Measurements from ENCODE around the gene MMEL1. TPM values are rescaled to one million over a fixed set of nuclear protein-coding genes. Genes with fewer than 3 reads are reported as not detected.
A peak's percentile ranks its signal among the peaks of the same experiment; 100 is the strongest.

Gene MMEL1
- total RNA-seq, 2 donors from 2014 or later, result 0.57 to 1.8 TPM

DNA sequence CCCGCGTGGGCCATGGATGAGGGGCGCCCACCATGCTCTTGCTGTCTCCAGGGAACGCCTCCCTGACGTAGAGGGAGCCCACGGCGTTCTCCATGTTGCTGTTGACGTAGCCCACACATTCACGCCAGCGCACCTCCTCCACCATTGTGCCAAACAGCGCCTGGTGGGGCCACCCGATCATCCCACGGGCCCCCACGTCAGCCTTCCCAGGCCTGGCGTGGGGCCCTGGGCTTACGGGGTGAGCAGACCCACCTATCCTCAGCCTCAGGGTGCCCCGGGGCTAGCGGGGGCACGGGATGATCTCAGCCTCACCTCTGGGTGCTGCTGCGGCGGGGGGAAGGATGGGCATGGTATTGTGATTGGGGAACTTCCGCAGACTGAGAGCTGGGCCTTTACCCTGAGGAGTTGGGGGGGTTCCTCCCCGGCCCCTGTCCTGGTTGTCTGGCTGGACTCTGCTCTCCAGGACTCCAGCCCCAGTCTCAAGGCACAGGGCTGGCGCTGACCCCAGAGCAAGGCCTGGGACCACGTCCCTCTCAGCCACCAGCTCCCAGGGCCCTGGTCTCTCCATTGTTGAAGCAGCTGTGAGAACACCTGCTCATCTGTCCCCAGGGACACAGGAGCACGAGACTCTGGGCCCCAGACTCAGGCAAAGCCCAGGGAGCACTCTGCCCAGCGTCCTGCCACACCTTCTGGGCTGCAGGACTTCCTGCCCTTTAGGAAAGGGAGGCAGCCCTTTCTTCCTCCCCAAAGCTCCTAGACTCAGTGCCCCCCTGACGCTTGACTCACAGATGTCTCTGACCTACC, 36.1 kb downstream of the MMEL1 start:
- intact Hi-C loops (cut with DNase I), result no loop called here
- DNase-seq (ENCODE audit: low spot score), result peak; percentile 66

DNA sequence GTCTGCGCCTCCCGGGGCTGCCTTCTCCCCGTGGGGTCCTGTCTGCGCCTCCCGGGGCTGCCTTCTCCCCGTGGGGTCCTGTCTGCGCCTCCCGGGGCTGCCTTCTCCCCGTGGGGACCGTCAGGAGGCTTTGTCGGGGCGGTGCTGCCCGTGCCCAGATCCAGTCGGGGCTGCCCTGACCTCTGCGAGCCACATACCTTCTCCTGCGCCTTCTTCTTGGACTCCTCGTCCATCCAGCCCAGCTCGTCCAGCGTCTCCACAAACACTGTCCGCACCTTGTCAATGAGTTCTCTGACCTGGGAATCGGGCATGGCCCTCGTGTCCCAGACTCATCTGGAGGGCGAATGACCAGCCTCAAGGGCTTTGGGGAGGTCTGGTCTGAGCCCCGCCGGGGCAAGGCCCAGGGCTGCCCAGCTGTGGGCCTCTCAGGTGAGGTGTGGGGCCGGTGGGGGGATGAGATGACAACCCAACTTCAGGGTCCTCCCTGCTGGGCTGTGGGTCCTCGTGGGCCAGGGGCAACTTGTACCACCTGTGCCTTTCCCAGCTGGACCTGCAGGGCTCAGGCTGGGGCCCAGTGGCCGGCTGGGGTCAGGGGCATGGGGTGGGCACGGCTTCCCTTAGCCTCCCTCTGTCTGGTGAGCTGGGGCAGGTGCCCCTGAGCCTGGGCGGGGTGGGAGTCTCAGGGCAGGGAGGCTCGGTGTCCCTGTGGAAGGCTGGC, 36.8 kb downstream of the MMEL1 start:
- peak; percentile 77 for DNase-seq (ENCODE audit: low spot score)
- intact Hi-C loops (cut with DNase I), result no loop called here

DNA sequence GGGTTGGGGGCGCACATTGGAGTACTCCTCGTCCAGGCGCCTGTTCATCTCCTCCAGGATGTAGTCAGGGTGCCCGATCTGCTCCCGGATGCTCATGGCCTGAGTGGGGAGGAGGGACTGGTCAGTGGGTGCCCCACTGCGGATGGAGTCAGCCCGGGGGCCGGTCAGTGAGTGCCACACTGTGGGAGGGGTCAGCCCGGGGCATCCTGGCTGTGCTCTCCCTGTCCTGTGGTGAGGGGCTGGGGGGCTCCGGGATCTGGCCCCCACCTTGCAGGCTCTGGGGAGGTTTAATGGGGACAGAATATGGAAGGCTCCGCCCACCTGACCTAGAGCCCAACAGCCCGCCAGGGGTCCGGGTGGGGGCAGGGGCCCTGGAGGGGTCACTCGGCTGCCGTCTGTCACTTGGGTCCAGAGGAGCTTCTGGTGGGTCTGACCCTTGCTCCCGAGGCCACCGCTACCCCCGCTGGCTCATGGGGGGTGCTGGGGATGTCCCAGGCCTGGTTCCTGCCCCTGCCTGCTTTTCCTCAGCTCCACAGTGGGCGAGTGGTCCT, 37.5 kb downstream of the MMEL1 start:
- DNase-seq (ENCODE audit: low spot score), result peak; percentile 66

GRCh38 chr1:2594641-2595131, 38.1 kb downstream of the MMEL1 start:
- intact Hi-C loops (cut with DNase I), result no loop called here
- DNase-seq (ENCODE audit: low spot score), result peak; percentile 76

More for the DNA sequence above, 37.5 kb downstream of the MMEL1 start:
- intact Hi-C loops (cut with DNase I), result no loop called here

DNA sequence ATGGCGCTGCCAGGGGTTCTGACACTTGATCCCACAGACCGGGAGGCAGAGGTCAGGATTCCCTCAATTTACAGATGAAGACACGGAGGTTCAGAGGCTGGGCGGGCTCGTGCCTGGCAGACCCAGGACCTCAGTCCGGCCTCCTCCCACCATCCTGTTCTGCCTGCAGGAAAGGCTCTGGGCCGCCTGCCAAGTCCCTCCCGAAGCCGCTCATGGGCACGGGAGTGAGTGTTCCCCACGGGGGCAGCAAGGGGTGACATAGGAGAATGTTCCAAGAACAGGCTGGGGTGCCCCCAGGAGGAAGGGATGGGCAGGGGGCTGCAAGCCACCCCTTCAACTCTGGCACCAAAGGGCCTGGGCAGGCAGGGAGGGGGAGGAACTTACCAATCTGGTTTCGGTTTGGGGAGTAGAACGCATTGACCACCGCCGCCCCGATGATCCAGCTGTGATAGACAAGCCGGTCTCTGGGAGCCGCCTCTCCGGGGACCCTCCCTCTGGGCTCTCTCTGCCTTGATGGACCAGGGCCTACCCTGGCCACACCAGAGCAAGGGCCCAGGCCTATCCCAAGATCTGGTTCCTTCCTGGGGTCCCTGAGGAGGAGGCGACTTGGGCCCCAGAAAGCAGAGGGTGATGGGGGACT, 38.7 kb downstream of the MMEL1 start:
- DNase-seq (ENCODE audit: low spot score), result peak; percentile 81
- intact Hi-C loops (cut with DNase I), result no loop called here

GRCh38 chr1:2593251-2593878, 39.5 kb downstream of the MMEL1 start:
- intact Hi-C loops (cut with DNase I), result no loop called here
- peak; percentile 69 for DNase-seq (ENCODE audit: low spot score)

- peak; percentile 74 for DNase-seq (ENCODE audit: low spot score)
- intact Hi-C loops (cut with DNase I), result no loop called here
These were observed 40.1 kb downstream of the MMEL1 start for GRCh38 chr1:2592672-2593071.

DNA sequence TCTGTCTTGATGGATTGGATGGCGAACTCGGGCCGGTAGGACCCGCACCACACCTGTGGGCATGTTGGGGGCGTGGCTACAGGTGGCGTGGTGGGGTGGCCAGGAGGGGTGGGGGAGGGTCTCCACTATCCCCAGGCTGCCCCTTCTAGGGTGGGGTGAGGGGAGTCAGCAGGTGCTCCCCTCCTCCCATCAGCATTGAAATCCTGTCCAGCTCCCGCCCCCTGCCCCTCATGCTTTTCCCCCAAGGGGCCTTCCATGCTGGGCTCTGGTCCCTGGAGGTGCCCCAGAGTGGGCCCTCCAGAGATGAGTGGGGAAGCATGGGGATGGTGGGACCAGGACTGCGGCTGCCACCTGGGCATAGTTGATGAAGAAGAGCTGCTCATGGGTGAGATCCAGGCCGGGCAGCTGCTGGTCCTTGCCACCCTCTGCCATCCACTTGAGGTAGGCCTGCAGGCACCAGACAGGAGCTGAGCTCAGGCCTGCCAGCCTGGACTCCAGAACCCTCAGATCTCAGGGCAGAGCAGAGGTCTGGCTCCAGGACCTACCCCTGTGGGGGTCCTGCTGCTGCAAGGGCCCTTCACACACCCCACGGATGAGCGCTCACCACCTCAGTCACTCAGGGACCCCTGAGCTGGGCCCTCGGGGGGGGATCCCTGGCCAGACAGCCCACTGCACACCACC, 41.1 kb downstream of the MMEL1 start:
- intact Hi-C loops (cut with DNase I), result no loop called here
- DNase-seq (ENCODE audit: low spot score), result peak; percentile 54

- intact Hi-C loops (cut with DNase I), result no loop called here
- DNase-seq (ENCODE audit: low spot score), result no peak
These were observed 41.6 kb downstream of the MMEL1 start for GRCh38 chr1:2591233-2591580.

GRCh38 chr1:2590233-2591141, 42.3 kb downstream of the MMEL1 start:
- peak; percentile 78 for DNase-seq (ENCODE audit: low spot score)
- intact Hi-C loops (cut with DNase I), result no loop called here

DNA sequence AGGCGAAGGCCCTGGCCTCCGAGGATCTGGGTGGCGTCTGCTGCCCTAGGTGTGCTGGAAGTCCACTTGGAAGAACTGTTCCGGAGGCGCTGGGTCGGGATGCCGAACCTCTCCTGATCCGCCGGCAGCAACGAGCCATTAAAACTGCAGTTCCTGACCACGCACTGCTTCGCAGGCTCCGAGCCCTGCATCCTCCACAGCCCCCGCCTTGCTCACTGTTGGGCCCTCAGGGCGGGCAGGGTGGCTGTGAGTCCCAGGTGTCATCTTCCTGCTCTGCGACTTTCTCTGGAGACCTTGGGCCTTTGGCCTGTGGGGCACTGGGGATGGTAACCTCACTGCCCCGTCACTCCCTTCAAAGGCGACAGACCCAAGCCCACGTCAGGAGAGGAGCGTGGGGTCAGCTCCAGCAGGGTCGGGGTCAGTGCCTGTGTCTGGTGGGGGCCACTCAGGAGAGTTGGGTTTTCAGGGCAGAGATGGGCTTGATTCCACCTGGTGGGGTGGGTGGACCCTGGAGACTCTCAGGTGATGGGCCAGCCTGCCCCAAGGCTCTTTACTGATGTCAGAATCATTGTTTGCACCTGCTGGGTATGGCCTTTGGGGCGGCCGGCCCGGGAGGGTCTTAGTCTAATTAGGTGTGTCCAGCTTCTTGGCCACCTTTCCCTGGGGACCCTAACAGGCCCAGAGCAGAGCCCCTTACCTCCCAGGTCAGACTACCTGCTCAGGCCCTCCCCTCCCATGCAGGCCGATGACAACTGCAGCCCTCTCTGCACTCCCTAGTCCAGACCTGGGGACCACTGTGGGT, 43.2 kb downstream of the MMEL1 start:
- intact Hi-C loops (cut with DNase I), result no loop called here
- DNase-seq (ENCODE audit: low spot score), result peak; percentile 77

GRCh38 chr1:2588661-2589430, 44.0 kb downstream of the MMEL1 start:
- peak; percentile 81 for DNase-seq (ENCODE audit: low spot score)
- intact Hi-C loops (cut with DNase I), result no loop called here

GRCh38 chr1:2587860-2588571, 44.8 kb downstream of the MMEL1 start:
- intact Hi-C loops (cut with DNase I), result no loop called here
- DNase-seq (ENCODE audit: low spot score), result peak; percentile 76

DNA sequence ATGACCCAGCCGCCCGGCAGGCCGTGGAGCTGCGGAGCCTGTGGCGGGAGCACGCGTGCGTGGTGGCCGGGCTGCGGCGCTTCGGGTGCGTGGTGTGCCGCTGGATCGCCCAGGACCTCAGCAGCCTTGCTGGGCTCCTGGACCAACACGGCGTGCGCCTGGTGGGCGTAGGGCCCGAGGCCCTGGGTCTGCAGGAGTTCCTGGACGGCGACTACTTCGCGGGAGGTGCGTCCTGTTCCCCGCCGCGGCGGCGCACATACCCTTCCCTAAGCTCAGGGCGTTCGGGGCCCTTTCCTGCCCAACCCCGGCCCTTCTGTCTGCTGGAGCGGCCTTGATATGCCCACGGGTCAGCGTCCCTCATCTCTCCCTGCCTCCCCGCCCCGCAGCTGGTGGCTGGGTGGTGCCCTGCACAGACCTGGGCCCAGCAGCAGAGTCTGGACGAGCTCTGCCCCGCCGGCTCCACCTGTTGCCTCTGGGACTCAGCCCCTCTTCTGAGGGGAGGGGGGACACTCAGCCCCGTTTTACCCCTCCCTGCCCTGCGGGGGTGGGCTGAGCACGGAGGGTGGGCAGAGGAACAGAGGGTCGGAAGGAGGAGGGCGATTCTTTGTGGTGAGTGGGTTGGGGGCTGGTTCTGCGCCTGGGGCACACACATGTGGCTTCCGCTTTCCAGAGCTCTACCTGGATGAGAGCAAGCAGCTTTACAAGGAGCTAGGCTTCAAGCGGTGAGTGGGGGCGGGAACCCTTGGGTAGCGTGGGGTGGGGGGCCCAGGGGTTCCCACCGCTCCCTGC, 45.6 kb downstream of the MMEL1 start:
- intact Hi-C loops (cut with DNase I), result no loop called here
- DNase-seq (ENCODE audit: low spot score), result no peak
